ENCODE measurements around the gene RS1. TPM values are rescaled to one million over a fixed set of nuclear protein-coding genes. Genes with fewer than 3 reads are reported as not detected.
A peak's percentile ranks its signal among the peaks of the same experiment; 100 is the strongest.

Gene RS1
- total RNA-seq, 1 experiment from 2014 or later, result not detected

DNA sequence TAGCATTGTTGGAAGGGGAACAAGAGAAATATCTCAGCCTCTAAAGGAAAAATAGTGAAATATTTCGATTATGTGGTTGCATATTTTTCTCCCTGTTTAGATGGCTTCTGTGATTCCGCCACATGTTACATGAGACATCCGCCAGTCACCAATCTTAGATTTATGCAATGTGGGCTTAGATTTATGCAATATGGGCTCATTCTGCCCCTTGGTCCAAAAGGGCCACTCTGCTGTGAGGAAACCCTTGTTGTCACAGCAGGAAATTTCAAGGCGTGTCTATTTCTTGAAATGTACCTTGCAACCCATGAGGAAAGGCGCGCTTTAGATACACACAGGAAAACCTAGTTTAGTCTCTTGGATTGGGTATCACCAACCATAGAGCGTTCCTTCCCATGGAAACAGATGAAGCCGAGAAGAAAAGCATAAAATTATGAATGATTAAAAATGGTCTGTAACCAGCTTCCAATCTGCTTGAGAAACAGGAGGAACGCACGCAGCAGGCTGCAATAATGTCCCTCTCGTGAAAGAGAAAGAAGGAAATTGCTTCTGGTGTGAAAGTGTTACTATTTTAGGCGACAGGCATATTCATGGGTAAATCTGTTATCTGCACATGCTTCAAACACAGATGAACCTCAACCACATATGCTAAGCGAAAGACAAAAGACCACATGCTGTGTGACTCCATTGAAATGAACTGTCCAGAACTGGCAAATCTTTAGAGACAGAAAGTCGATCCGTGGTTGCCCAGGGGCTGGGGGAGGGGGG lies 3.7 kb downstream of the RS1 start:
- DNase-seq (ENCODE audit: low read depth), result no peak

GRCh38 chrX:18666614-18667013 lies 5.3 kb downstream of the RS1 start:
- no peak for DNase-seq (ENCODE audit: low read depth)

- DNase-seq (ENCODE audit: low read depth), result no peak
These were observed 7.0 kb downstream of the RS1 start for GRCh38 chrX:18664947-18665346.

GRCh38 chrX:18661273-18661672 lies 10.6 kb downstream of the RS1 start:
- no peak for DNase-seq (ENCODE audit: low read depth)

DNA sequence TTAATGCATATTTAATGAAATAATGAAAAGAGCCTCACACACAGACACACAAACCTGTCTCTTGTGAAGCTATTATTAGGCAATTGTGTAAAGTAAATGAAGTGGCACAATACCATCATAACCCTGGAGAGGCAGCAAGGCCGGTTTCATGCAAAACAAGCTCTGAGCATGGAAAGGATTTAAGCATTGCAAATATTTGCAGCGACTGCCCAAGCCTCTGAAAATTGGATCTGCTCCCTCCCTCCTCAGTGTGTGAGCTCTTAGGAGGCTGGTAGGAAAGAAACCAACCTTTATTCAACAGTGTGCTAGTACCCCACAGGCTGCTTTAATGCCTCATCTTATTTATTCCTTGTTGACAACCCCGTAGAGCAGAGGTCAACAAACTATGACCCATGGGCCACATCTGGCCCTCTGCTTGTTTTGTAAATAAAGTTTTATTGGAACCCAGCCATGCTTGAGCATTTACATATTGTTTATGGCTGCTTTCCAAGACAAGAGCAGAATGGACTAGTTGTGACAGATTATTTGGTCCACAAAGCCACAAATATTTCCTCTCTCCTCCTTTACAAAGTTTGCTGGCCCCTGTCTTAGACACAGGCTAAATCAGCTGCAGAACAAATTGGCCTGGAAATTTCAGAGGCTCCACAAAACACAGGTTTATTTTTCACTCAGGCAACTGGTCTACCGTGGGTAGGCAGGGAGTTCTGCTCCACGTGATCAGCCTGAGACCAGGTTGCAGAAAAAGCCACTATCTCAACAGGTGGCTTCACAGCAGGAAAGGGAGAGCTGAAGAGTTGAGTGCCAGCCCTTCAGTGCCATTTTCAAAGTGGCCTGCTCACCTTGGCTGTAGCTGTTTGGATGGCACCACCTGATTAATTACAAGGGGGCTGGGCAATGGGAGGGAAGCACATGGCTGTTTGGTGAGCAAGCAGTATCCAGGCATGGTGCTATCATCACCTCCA lies 16.8 kb downstream of the RS1 start:
- DNase-seq (ENCODE audit: low read depth), result no peak

DNA sequence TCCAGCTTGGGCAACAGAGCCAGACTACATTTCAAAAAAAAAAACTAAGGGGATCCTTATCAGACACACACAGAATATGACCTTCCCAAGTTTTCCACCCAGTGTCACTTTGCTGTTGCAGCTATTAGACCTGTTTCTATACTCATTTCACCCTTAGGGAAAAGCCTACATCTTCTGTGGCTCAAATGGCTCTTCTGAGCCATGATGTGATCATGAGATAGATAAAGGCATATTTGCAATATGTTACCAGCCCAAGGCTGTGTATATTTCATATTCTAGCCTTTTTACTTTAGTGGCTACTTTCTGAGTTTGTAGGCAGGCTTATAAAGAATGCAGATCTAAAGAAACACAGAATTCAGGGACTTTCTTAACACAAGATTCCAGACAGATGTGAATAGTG lies 19.3 kb downstream of the RS1 start:
- no peak for DNase-seq (ENCODE audit: low read depth)

DNA sequence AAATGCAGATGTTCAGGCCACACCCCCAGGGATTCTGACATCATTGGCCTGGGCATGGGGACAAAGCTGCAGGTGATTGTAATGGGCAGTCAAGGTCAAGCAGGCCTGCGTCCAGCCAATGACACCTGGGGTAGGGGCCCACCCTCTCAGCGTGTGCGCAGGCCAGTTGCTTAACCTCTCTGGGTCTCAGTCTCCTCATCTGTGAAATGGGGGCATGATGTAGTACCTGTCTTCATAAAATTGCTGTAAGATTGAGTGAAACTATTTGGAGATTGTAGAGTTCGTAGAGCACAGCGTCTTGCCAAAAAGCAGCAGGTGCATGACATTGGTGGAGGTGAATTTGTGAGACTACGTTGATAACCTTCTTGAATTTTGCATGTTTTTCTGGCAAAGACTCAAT lies 21.2 kb downstream of the RS1 start:
- DNase-seq (ENCODE audit: low read depth), result no peak

DNA sequence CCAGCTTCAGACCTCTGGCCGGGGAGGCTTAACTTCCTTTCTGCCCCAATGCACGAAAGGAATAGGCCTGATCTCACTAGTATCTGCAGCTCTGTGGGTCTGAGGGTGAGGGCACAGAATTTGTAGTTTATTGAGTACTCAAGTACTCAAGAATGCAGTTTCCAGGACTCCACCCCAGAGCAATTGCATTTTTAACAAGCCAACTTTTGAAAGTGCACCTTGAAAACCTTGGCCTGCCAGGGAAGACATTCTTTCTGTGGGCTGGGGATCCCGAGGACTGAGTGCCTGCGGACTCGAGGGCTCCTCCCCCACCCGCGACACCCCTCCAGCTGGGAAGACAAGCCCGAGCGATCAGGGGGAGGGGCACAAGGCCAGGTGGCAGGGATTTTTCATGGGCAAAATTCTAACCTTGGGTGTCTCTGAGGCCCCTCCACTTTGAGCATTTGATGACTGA lies 22.4 kb downstream of the RS1 start:
- DNase-seq (ENCODE audit: low read depth), result no peak

DNA sequence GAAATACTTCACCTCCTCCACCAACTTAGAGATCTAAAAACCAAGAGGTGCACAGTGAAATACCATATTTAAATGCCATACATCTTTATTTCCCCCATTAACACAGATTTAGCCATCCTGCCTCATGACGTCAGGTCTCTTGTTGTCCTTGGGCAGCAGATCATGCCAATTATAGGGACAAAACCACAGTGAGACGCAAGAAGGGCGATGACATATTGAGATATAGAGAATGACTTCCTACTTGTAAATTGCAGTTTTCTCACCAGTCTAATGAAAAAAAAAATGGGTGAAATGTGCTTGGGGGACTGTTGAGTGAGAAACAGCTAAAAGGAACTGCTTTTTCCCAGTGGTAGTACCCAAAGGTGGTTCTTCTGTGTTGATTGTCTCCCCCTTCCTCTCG lies 24.3 kb downstream of the RS1 start:
- no peak for DNase-seq (ENCODE audit: low read depth)

DNA sequence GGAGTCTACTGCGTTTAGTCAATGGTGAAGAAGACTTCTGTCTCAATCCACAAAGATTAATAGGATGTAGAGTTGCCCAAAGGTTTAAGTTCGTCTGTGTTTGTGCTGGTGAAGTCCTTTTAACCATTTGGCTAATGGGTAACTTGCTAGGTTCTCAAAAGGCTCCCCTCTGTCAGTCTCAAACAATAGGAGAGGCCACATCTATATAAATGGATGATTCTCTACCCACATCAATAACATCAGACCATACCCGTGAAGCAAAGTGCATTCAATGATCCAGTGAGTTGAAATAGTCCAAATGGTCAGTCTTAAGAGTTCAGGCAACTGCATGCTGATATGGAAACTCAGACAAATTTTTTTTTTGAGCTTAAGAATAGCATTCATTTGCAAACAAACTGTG lies 28.1 kb downstream of the RS1 start:
- no peak for DNase-seq (ENCODE audit: low read depth)

- DNase-seq (ENCODE audit: low read depth), result no peak
These were observed 28.7 kb downstream of the RS1 start for GRCh38 chrX:18643243-18643642.

GRCh38 chrX:18640686-18641085 lies 31.2 kb downstream of the RS1 start:
- DNase-seq (ENCODE audit: low read depth), result no peak

GRCh38 chrX:18639280-18639679 lies 32.6 kb downstream of the RS1 start:
- DNase-seq (ENCODE audit: low read depth), result no peak

DNA sequence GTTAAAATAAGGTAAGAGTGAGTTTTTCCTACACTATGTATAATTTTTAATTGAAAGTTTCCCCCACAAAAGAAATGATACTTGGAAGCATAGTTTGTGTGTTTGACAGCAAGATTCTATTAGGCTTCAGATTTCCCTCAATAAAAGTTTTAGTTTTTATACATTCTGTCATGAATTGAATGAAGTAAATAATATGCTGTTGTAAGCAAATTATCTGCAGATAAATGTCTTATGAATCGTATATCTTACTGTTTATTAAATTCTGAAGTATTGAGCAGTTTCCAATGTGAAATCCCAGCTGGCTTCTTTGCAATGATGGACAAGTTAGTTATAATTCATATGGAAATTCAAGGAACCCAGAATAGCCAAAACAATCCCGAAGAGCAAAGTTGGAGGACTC lies 33.5 kb downstream of the RS1 start:
- DNase-seq (ENCODE audit: low read depth), result no peak

DNA sequence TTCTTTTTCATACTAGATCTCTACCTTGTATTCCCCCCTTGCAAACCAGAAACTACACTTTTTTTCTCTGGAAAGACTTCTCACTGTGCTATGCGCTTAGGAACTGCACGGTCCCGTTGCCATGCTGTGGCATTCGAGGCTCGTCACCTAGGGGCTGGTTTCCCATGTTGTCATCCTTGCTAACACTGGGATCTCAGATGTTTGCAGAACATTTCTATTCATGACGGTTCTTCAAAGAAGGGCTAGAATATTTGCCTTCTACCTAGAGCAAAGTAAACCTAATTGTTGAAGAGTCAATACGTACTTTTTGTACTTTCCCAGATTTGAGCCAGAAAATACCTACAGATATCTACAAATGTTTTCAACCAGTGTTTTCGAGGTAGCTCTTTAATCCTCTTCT lies 41.0 kb downstream of the RS1 start:
- DNase-seq (ENCODE audit: low read depth), result no peak

DNA sequence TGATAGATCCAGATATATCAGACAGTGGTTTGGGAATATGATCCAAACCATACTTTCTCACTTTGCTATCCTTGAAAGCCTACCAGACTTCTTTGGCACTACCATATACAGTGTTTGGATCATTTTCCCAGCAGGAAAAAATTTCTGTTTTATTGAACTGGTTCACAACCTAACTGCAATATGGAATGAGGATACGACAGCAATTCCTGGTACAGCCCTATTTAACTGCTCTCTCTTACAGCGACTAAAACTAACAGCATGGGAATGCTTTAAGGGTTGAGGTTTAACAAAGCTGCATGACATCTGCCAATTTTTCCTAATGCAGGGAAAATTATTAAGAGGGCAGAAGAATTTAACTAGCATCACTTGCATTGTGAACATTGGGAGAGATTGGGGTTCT lies 47.3 kb downstream of the RS1 start:
- DNase-seq (ENCODE audit: low read depth), result no peak

- no peak for DNase-seq (ENCODE audit: low read depth)
These were observed 51.6 kb downstream of the RS1 start for GRCh38 chrX:18620349-18620748.

DNA sequence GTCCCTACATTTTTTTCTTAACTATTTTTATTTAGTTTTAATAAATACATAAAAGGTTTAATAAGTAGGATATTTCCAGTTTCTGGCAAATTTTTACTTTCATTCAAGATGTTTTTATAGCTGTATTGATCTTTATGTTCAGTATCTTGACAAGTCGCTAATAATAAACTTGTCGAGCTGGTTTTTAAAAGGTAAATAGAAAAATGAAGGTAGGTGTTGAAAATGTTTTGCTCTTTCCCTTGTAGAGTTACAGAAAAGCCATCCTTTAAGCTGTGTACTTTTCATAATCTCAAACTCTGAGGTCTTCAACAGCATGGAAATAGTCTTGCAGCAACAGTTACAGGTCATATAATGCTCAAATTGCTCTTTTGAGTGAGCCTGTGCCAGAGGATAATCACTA lies 52.6 kb downstream of the RS1 start:
- DNase-seq (ENCODE audit: low read depth), result no peak

DNA sequence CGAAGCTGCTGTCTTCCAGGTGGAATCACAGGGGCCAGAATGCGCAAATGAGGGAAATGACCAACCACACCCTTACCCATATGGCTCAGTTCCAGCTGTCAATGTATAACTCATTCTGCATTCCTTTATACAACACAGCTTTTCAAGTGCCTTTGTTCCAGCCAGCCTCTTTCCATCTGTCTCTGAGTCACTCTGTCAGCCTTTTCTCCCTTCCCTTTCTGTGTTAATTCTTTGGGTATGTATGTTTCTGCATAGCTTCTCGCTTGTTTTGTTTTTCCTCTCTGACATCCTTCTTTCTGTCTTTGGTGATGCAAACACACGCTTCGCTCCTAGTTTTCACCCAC lies 54.5 kb downstream of the RS1 start:
- DNase-seq (ENCODE audit: low read depth), result peak; percentile 85

- no peak for DNase-seq (ENCODE audit: low read depth)
These were observed 55.1 kb downstream of the RS1 start for GRCh38 chrX:18616688-18617406.

GRCh38 chrX:18613930-18614639 lies 57.8 kb downstream of the RS1 start:
- DNase-seq (ENCODE audit: low read depth), result no peak
